ENCODE results near the gene PTPRK.

DNA sequence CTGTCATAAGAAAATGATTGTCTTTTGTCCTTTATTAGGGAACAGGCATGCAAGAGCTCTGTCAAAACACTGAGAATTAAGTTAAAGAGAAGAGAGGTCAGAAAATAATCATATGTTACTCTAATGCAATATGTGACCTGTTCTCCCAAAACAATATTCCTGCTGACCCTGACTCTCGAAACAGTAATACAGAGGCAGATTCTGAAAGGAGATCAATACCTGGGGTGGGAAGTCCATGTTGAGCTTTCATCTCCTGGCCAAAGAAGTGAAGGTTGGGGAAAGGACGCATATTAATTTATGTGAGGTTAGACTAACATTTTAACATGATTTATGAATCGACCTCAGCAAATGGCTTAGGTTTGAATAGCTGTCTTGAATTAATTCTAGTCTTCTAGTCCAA lies 243.0 kb downstream of the PTPRK start:
- TF ChIP-seq POLR2A (IDR thresholded peaks at IDR 0.05) (no peak), CTCF (IDR thresholded peaks at IDR 0.05) (no peak)
